Fibroblast of villous mesenchyme (primary cell): ENCODE measurements around the gene MARS2. TPM values are rescaled to one million over a fixed set of nuclear protein-coding genes. Genes with fewer than 3 reads are reported as not detected.
"Not testable (repeated sequence)": the region's sequence is repeated elsewhere in the genome, so short reads cannot be mapped to it uniquely, and the experiment has no call there.

Source experiments
- DNase-seq: peaks from one replicate; pipeline ENCODE4 v3.0.0-alpha.2; 2010; ENCODE audit warnings: low read depth
- H3K4me3 ChIP-seq: 2 replicates; pipeline ENCODE4 v1.5.1; 2011; ENCODE audit warnings: low read depth, mild to moderate bottlenecking, low read length
- CTCF ChIP-seq: IDR thresholded peaks from 2 replicates; pipeline ENCODE4 v1.5.1; 2012; ENCODE audit warnings: low read depth, mild to moderate bottlenecking, low read length; ENCODE audit not compliant: insufficient read depth
- total RNA-seq: library from RNA; depleted of rRNA; stranded (reverse); fragments of >200 nt; gene quantifications from 2 replicates; pipeline ENCODE4 v1.2.3, GENCODE V29; 2012

Gene MARS2
- total RNA-seq, 1 donor = 5.2 TPM

GRCh38 chr2:197706839-197707207 is 1.7 kb downstream of the MARS2 start:
- DNase-seq = no peak
- H3K4me3 ChIP-seq = peak overlapping the region; percentile 87
- TF ChIP-seq CTCF = no peak

GRCh38 chr2:197707316-197708213 is 2.4 kb downstream of the MARS2 start:
- TF ChIP-seq CTCF = peak; percentile 74
- peak overlapping the region; percentile 87 for H3K4me3 ChIP-seq
- peak; percentile 69 for DNase-seq

DNA sequence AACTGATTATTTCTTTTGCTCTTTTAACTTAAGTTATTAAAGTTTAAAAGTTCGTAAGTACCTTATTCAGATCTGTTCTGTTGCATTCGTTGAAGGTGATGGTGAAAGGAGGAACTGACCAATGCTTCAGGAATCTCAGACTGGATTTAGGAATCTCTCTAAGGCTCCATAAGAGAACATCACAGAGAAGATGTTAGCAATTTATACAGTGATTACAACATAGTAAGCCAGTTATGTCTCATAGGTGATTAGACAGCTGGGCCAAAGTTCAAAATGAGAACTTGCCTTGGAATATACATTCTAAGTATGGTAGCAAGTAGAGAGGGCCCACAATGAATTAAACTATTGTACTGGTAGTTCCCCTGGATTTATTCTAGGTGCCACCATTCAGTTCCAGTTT is 3.2 kb downstream of the MARS2 start:
- no peak for TF ChIP-seq CTCF
- DNase-seq = peak; percentile 72
- H3K4me3 ChIP-seq = no peak overlapping the region

- H3K4me3 ChIP-seq, DNase-seq: not testable (repeated sequence)
Measured at GRCh38 chr2:197709140-197709539, 4.0 kb downstream of the MARS2 start.

DNA sequence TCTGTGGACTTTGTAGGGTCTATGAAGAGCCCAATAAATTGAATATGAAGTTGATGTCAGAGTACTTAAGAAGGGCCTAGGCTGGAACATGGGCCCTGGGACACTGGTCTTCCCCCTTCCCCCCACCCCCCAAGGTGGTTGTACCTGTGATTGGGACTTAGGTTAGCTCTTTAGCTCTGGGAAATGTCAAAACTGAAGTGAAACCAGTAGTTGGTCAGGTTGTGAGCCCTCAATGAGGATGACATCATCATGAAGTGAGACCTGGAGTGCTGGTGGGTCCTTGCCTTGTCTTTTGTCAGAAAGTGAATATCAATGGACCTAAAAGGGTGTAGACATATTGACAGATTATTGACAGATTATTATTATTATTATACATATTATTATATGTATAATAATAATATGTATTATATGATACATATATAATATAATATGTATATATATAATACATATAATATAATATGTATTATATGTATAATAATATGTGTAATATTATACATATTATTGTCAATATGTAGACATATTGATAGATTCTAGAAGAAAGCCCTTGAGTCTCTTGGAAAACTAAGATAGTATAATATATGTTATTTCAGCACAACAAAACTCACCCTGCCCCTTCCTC is 5.4 kb downstream of the MARS2 start:
- H3K4me3 ChIP-seq = no peak overlapping the region
- no peak for TF ChIP-seq CTCF
- no peak for DNase-seq

- no peak for TF ChIP-seq CTCF
- no peak overlapping the region for H3K4me3 ChIP-seq
- no peak for DNase-seq
Measured at GRCh38 chr2:197711578-197711977, 6.4 kb downstream of the MARS2 start.

- H3K4me3 ChIP-seq = no peak overlapping the region
- DNase-seq = no peak
- TF ChIP-seq CTCF = no peak
Measured at GRCh38 chr2:197713271-197713670, 8.1 kb downstream of the MARS2 start.
